Panc1 (cell line): ENCODE results near the gene CPPED1. TPM values are rescaled to one million over a fixed set of nuclear protein-coding genes. Genes with fewer than 3 reads are reported as not detected.

ENCODE experiments used
- ATAC-seq: fragments of 200-7000 bp; cut with Tn5 transposase; 2 replicates; pipeline ENCODE4 v1.9.1; 2020; ENCODE audit warnings: mild to moderate bottlenecking, moderate library complexity
- BruUV-seq: library from RNA; stranded (reverse); fragments of 400-500 nt; replicated peaks from 2 replicates; lab custom pipeline; 2021; lab: Mats Ljungman, UMichigan
- CTCF ChIA-PET: fragments of 300-600 bp; sonication (Branson Sonifier 250); formaldehyde crosslinking; loops from one replicate; lab custom pipeline; 2022; ENCODE audit warnings: antibody characterized with exemption; lab: Charles Lee
- POLR2A ChIA-PET: fragments of 300-600 bp; sonication (Branson Sonifier 250); formaldehyde crosslinking; loops from one replicate; lab custom pipeline; 2022; ENCODE audit warnings: antibody characterized with exemption; lab: Charles Lee
- DNase-seq: peaks from one replicate; pipeline ENCODE4 v3.0.0-alpha.2; 2010; ENCODE audit warnings: low read depth, low spot score
- H3K27ac ChIP-seq: 2 replicates; pipeline ENCODE4 v1.5.1; 2011; ENCODE audit warnings: mild to moderate bottlenecking, low read length, inconsistent platforms
- H3K27me3 ChIP-seq: fragments of 200-500 bp; sonication (Bioruptor generic); 2 replicates; pipeline ENCODE4 v1.6.0; 2014; ENCODE audit warnings: low read length, inconsistent platforms; ENCODE audit not compliant: control insufficient read depth, insufficient read depth
- H3K36me3 ChIP-seq: fragments of 200-500 bp; sonication (Bioruptor generic); 2 replicates; pipeline ENCODE4 v1.5.1; 2014; ENCODE audit warnings: inconsistent platforms, mild to moderate bottlenecking, low read length, moderate library complexity; ENCODE audit not compliant: control insufficient read depth, insufficient read depth
- H3K4me1 ChIP-seq: 2 replicates; pipeline ENCODE4 v1.5.1; 2011; ENCODE audit warnings: inconsistent platforms, mild to moderate bottlenecking, low read length, moderate library complexity; ENCODE audit not compliant: control insufficient read depth, insufficient read depth
- H3K4me3 ChIP-seq, 2 experiments: 2 replicates each; pipeline ENCODE4 v1.5.1; 2011 to 2012; ENCODE audit warnings: low read depth in 2 of 2, low read length in 2 of 2, mild to moderate bottlenecking in 2 of 2, inconsistent platforms in 1 of 2, moderate library complexity in 1 of 2
- H3K9me3 ChIP-seq: fragments of 200-500 bp; sonication (Bioruptor generic); 2 replicates; pipeline ENCODE4 v1.5.1; 2014; ENCODE audit warnings: low read depth, mild to moderate bottlenecking, inconsistent platforms, low read length, moderate library complexity; ENCODE audit not compliant: control insufficient read depth, insufficient read depth
- CTCF ChIP-seq: fragments of 450-650 bp; IDR thresholded peaks from 2 replicates; pipeline ENCODE4 v1.5.1; 2017; ENCODE audit warnings: mild to moderate bottlenecking
- POLR2AphosphoS5 ChIP-seq: IDR thresholded peaks from 2 replicates; pipeline ENCODE4 v1.6.1; 2012; ENCODE audit warnings: mild to moderate bottlenecking, low read depth, low read length, moderate library complexity
- REST ChIP-seq, 2 experiments: IDR thresholded peaks; 2 replicates each; pipeline ENCODE4 v1.6.1; 2011 to 2012; ENCODE audit warnings: low read depth in 2 of 2, control low read depth in 1 of 2, low read length in 1 of 2, mild to moderate bottlenecking in 1 of 2, moderate library complexity in 1 of 2; ENCODE audit not compliant: insufficient read depth in 1 of 2
- SIN3A ChIP-seq: IDR thresholded peaks from 2 replicates; pipeline ENCODE4 v1.6.1; 2012; ENCODE audit warnings: low read depth, mild to moderate bottlenecking, low read length, moderate library complexity, borderline replicate concordance; ENCODE audit not compliant: insufficient read depth
- TCF7L2 ChIP-seq: IDR thresholded peaks from 2 replicates; pipeline ENCODE4 v1.6.1; 2011; ENCODE audit warnings: mild to moderate bottlenecking, low read depth, low read length, inconsistent platforms
- in situ Hi-C: cut with HindIII; loops from 2 replicates; pipeline ENCODE4 v1.10.0; 2016; ENCODE audit warnings: low sequenced_read_pairs, low pct_unique_long_range_greater_than_20kb
- intact Hi-C: fragments of 100-400 bp; cut with micrococcal nuclease; formaldehyde crosslinking; loops from one replicate; pipeline ENCODE4 v1.10.0; 2022; ENCODE audit not compliant: unreplicated experiment
- total RNA-seq: library from RNA; stranded (reverse); gene quantifications from one replicate; pipeline ENCODE4 v1.2.1, GENCODE V29; 2021; ENCODE audit not compliant: unreplicated experiment

Gene CPPED1
- total RNA-seq, 1 experiment from 2014 or later: 12.5 TPM

- intact Hi-C loops: no loop called here
- H3K36me3 ChIP-seq: no peaks in the 10 kb centered on the region
- no peaks in the 10 kb centered on the region for H3K9me3 ChIP-seq
- in situ Hi-C loops: no loop called here
- BruUV-seq: no TSS peak
- H3K27ac ChIP-seq: no peak overlapping the region
- ChIA-PET POLR2A (no interaction called here), CTCF (no interaction called here)
- no peaks in the 10 kb centered on the region for H3K4me1 ChIP-seq
- no peaks in the 10 kb centered on the region for H3K27me3 ChIP-seq
- no peak for ATAC-seq
- TF ChIP-seq SIN3A (no peak), REST (IDR thresholded peaks at IDR 0.05; ENCODE audit: insufficient read depth in 1 of 2, low read depth in 2 of 2, low read length in 1 of 2) (no peak), CTCF (no peak), TCF7L2 (no peak), POLR2AphosphoS5 (no peak)
- no peak for DNase-seq
- no peak overlapping the region for H3K4me3 ChIP-seq
Observed at GRCh38 chr16:12744860-12745259, 58.8 kb downstream of the CPPED1 start.

- H3K27me3 ChIP-seq: no peaks in the 10 kb centered on the region
- H3K36me3 ChIP-seq: no peaks in the 10 kb centered on the region
- no peaks in the 10 kb centered on the region for H3K4me1 ChIP-seq
- H3K4me3 ChIP-seq: no peak overlapping the region
- POLR2A ChIA-PET: no interaction called here
- DNase-seq (no peak), ATAC-seq (no peak)
- no peaks in the 10 kb centered on the region for H3K9me3 ChIP-seq
- in situ Hi-C loops: no loop called here
- TF ChIP-seq SIN3A: no peak
- no peak for TF ChIP-seq TCF7L2
- TF ChIP-seq REST (IDR thresholded peaks at IDR 0.05; ENCODE audit: insufficient read depth in 1 of 2, low read depth in 2 of 2, low read length in 1 of 2): no peak
- TF ChIP-seq POLR2AphosphoS5: no peak
- no peak for TF ChIP-seq CTCF
- CTCF ChIA-PET: no interaction called here
- no peak overlapping the region for H3K27ac ChIP-seq
- BruUV-seq: no TSS peak
- intact Hi-C loops: no loop called here
Observed at GRCh38 chr16:12742741-12743140, 60.9 kb downstream of the CPPED1 start.
